GM18517 (cell line): ENCODE measurements around the gene MMEL1.

Experiments used
- ATAC-seq: cut with Tn5 transposase; IDR thresholded peaks from one replicate; pipeline ENCODE4 v1.9.1; 2021; ENCODE audit warnings: mild to moderate bottlenecking, moderate library complexity; ENCODE audit not compliant: unreplicated experiment

The MMEL1 gene

DNA sequence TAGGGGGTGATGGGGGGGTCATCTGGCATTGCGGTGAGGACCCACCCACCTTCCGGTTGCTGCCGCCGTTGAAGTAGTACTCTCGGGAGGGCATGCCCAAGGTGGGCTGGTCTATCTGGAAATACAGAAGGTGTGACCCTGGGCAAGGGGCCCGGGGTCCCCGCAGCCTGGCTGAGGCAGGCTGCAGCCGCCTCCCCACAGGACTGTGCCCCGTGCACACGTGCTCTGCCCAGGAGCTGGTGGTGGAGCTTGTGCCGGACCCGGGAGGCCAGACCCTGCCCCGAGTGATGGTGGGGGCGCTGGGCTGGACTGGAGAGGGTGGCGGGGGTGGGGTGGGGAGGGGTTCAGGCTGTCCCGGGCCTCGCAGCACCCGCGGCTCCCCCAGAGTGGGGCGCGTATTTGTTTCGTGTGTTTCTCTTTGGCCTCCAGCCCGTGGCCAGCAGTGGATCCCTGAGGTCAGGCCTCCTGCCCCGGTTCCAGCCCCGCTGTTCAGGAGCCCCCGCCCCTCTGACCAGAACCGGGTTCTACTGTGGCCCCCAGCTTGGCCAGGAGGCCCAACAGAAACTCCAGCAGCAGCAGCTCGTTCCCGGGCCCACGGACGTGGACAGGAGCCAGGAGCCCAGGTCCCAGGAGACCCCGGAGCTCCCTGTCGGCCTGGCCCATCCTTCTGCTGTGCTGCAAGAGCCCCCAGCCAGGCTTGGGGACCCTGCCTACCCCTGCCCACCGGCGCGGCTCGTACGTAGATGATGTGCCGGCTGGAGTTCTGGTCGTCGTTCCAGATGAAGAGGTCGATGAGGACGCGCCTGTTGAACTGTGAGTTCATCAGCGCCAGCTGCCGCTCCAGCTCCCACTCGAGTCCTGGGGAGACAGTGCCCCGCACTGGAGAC lies 27.1 kb downstream of the MMEL1 start:
- ATAC-seq = no peak

DNA sequence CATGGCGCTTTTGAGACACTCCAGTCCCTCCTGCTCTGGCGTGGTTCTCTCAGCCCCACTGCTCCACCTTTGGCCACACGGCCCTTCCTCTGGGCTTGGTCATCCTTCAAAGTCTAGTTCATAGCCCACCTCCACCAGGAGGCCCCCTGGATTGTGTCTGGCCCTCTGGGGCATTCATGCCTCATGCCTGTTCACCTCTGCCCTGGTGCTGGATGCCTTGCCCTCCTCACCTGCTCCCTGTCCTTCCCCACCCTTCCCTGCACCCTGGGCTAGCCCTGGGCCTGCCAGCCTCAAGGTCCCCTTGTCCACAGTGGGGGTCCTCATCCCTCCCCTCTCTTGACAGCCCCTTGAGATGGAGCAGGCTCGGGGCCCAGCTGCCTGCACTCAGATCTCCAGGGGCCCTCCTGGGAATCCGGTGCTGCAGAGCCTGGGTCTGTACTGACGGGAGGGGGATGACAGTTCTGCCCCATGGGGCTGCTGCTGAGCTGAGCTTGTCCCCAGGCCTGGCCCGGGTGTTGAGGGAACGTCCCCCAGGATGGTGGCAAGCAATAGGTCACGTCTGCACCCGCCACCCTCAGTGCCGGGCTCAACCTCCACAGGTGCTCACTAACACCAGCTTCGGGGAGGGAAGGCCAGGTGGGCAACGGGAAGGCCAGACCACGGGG lies 27.8 kb downstream of the MMEL1 start:
- no peak for ATAC-seq

DNA sequence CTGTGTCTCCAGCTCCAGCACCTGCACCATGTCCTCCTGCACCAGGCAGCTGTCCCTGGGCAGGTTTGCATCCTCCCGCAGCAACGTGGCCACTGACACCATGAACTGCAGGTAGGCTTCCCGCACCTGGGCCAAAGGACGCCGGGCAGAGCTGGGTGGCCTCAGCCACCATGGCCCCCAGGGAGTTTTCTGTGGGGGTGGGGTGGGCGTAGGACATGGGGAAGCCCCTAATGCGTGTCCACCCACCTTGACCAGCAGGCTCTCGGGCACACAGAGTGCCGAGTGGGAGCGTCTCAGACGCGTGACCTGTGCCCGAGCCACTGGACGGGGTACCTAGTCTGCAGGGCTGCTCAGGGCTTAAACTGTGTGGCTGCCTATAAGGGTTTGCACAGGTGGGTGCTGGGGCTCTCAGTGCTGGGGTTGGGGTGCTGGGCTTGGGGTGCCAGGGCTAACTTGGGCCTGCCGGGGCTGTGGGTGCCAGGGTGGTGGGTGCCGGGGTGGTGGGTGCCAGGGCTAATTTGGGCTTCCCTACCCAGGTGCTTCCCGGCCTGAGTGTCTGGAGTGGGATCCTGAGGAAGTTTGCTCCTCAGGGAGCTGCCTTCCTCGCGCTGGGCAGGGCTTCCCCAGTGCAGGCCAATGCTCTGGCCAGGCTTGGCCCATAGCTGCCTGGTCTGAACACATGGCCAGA lies 28.5 kb downstream of the MMEL1 start:
- ATAC-seq = no peak

DNA sequence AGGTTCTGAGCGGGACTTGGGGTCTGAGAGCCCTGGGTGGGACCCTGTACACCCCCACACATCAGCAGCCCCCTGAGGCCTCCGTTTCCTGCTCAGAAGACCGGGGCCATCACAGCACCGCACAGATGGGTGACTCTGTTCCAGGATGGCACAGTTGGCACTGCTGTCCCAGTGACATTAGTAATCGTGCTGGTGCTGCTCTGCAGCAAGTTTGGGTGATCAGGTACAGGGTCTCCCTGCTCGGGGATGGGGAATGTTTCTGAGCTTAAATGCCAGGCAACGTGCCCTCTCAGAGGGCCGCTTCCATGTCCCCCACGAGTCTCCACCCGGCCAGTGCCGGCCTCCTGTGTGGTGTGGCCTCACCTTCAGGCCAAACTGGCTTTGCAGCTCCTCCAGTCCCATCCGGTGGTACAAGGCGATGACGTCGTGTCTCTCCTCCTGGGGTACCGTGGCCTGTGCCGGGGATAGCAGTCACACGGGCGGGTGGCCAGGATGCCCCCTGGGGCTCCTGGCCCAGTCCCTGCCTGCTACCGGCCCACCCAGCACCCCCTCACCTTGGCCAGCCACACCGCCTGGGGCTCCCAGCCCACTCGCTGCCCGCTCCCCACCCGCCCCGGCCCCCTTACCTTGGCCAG lies 29.2 kb downstream of the MMEL1 start:
- ATAC-seq = no peak

DNA sequence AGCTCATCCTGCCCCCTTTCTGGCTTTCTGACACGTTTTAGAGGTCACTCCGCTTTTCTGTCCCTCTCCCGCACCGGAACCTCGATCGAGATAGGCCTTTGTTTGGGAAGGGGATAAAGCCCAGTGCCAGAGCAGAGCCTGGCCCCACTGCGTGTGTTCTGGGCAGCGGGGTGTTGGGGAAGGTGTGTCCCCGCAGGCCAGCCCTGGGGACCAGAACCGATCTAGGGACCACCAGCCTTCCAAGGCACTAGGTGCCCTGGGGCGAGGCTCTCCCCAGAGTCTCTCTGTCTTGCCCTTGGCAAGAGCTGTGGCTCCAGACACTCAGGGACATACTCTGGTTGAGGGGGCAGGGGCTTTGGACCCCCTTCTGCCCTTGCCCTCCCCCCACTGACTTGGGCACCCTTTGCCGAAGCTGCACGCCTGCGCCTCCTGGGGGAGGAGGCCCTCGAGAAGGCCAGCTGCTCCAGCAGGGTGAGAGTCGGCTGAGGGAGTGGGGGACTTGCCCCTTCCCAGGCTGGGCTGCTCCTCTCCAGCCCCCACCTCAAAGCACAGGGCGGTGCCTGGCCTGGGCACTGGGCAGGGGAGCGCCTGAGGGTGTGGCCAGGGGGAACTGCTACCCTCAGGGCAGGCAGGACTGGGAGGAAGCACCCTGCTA lies 29.8 kb downstream of the MMEL1 start:
- ATAC-seq = no peak

DNA sequence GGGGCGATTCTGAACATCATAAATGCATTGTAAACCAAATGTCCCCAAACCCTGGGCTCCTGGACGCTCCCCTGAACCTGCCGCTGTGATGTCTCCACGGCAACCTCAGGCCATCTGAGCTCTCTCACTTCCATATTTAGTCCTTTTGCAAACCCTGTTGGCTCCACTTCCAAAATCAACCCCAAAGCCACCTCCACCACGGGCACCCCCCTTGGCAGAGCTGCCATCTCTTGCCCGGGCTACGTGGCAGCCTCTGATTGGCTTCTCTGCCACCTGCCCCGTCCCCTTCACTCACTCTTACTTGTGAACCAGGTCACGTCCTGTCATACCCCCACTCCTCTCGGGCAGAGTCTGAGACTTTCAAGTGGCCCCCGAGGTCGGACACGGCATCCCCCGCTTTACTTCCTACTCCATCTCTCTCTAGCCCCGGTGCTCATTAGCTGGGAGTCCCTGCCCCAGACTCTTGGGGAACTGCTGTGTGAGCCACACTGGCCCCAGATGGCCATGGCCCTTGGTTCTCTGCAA lies 30.4 kb downstream of the MMEL1 start:
- ATAC-seq = no peak

DNA sequence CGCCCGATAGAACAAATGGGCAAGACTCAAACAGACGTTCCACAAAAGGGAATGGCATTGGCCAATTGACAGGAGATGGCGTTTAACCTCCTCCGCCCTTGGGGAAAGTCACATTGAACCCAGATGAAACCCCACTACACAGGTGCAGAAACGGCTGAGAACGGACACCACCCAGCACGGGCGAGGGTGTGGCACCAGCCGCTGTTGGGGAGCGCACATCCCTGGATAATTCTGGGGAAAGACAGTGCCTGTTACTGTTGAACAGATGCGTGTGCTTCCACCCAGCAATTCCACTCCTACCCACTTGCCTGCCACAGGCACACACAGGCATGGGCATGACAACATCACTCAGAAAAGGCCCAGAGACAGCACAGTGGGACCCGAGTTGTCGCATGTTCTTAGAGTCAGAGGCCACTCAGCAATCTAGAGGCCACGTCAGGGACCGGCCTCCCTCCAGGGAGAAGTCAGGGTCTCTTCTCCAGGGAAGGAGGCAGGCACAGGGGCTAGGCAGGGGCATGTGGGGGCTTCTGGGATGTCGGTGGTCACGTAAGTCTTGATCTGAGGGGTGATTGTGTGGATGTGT lies 31.0 kb downstream of the MMEL1 start:
- ATAC-seq = no peak

DNA sequence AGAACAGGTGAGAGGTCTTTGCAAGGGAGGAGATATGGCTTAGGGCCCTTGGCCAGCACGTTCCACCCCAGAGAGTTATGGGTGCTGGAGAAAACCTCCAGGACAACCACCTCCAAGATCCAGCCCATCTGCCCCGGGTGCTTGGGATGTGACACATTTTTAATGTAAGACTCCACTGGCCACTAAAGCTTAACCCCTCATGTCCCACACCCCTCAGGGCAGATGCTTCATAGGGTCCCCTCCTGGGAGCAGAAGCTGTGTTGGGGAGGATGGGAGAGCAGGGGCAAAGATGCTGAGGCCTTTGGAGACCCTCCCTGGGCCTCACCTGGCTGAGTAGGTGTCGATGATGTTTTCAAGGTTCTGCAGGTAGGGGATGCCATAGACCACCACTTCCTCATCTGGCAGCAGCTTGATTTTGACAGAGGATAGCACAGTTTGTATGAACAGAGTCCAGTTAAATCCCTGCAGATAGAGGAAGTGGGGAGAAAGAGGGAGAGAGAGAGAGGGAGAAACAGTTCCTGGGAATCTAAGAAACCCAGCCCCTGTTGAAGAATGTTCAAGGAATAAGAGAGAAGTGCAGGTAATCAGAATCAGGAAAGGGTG lies 34.4 kb downstream of the MMEL1 start:
- no peak for ATAC-seq

DNA sequence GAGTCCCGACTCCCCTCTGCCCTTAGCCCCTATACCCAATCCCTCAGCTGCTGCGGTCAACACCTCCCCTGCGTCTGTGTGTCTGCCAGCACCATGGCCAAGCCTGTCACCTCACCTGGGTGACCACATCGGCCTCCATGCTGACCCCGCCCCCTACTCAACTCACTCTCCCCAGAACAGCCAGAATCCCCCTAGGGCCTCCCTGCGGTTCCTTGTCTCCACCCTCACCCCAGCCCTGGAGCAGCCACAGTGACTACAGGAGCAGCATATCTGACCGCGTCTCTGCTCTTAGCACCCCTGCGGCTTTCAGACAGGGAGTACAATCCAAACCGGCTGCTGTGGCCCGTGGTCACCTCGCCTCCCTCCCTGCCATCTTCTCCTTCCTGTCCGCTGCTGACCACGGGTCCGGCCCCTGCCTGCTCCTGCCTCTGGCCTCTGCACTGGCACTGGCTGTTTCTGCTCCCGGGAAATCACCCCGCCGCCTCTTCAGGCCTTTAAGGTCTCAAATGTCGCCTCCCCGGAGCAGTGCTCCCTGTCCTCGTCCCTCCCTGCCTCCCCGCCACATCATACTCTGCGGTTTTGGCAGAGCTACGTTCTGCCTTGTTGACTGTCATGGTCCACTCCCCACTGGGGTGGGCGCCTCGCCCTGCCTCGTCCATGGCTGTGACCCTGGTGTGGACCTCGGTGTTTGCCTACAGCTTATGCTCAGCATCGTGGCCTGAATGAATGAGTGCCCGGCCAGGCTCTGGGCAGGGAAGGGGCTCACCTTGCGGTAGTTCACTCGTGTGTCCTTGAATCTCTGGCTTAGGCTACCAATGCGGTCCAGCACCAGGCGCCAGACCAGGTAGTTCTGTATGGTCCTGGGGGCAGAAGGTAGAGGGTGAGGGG lies 35.1 kb downstream of the MMEL1 start:
- ATAC-seq = no peak

DNA sequence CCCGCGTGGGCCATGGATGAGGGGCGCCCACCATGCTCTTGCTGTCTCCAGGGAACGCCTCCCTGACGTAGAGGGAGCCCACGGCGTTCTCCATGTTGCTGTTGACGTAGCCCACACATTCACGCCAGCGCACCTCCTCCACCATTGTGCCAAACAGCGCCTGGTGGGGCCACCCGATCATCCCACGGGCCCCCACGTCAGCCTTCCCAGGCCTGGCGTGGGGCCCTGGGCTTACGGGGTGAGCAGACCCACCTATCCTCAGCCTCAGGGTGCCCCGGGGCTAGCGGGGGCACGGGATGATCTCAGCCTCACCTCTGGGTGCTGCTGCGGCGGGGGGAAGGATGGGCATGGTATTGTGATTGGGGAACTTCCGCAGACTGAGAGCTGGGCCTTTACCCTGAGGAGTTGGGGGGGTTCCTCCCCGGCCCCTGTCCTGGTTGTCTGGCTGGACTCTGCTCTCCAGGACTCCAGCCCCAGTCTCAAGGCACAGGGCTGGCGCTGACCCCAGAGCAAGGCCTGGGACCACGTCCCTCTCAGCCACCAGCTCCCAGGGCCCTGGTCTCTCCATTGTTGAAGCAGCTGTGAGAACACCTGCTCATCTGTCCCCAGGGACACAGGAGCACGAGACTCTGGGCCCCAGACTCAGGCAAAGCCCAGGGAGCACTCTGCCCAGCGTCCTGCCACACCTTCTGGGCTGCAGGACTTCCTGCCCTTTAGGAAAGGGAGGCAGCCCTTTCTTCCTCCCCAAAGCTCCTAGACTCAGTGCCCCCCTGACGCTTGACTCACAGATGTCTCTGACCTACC lies 36.1 kb downstream of the MMEL1 start:
- ATAC-seq = no peak

DNA sequence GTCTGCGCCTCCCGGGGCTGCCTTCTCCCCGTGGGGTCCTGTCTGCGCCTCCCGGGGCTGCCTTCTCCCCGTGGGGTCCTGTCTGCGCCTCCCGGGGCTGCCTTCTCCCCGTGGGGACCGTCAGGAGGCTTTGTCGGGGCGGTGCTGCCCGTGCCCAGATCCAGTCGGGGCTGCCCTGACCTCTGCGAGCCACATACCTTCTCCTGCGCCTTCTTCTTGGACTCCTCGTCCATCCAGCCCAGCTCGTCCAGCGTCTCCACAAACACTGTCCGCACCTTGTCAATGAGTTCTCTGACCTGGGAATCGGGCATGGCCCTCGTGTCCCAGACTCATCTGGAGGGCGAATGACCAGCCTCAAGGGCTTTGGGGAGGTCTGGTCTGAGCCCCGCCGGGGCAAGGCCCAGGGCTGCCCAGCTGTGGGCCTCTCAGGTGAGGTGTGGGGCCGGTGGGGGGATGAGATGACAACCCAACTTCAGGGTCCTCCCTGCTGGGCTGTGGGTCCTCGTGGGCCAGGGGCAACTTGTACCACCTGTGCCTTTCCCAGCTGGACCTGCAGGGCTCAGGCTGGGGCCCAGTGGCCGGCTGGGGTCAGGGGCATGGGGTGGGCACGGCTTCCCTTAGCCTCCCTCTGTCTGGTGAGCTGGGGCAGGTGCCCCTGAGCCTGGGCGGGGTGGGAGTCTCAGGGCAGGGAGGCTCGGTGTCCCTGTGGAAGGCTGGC lies 36.8 kb downstream of the MMEL1 start:
- no peak for ATAC-seq

DNA sequence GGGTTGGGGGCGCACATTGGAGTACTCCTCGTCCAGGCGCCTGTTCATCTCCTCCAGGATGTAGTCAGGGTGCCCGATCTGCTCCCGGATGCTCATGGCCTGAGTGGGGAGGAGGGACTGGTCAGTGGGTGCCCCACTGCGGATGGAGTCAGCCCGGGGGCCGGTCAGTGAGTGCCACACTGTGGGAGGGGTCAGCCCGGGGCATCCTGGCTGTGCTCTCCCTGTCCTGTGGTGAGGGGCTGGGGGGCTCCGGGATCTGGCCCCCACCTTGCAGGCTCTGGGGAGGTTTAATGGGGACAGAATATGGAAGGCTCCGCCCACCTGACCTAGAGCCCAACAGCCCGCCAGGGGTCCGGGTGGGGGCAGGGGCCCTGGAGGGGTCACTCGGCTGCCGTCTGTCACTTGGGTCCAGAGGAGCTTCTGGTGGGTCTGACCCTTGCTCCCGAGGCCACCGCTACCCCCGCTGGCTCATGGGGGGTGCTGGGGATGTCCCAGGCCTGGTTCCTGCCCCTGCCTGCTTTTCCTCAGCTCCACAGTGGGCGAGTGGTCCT lies 37.5 kb downstream of the MMEL1 start:
- no peak for ATAC-seq

DNA sequence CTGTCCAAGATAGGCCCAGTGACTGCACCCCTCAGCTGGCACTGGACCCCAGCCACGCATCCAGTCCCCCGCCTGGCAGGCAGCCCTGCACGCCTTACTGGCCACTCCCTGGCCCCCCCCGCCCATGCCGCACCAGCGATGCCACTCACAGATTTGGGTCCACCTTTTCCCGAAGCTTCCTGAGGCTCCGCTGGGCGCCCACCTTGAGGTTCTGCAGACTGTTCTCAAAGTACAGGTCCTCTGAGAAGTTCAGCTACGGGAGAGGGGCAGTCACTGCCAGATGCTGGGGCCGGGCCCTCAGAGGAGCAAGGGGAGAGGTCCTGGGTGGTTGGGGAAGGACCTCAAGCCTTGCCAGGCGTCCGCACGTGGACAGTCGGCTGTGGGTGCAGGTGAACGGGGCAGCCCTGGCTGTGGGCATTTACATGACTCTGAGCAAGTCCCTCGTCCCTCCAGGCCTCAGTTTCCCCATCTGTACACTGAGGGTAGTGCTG lies 38.1 kb downstream of the MMEL1 start:
- no peak for ATAC-seq

DNA sequence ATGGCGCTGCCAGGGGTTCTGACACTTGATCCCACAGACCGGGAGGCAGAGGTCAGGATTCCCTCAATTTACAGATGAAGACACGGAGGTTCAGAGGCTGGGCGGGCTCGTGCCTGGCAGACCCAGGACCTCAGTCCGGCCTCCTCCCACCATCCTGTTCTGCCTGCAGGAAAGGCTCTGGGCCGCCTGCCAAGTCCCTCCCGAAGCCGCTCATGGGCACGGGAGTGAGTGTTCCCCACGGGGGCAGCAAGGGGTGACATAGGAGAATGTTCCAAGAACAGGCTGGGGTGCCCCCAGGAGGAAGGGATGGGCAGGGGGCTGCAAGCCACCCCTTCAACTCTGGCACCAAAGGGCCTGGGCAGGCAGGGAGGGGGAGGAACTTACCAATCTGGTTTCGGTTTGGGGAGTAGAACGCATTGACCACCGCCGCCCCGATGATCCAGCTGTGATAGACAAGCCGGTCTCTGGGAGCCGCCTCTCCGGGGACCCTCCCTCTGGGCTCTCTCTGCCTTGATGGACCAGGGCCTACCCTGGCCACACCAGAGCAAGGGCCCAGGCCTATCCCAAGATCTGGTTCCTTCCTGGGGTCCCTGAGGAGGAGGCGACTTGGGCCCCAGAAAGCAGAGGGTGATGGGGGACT lies 38.7 kb downstream of the MMEL1 start:
- ATAC-seq = no peak

DNA sequence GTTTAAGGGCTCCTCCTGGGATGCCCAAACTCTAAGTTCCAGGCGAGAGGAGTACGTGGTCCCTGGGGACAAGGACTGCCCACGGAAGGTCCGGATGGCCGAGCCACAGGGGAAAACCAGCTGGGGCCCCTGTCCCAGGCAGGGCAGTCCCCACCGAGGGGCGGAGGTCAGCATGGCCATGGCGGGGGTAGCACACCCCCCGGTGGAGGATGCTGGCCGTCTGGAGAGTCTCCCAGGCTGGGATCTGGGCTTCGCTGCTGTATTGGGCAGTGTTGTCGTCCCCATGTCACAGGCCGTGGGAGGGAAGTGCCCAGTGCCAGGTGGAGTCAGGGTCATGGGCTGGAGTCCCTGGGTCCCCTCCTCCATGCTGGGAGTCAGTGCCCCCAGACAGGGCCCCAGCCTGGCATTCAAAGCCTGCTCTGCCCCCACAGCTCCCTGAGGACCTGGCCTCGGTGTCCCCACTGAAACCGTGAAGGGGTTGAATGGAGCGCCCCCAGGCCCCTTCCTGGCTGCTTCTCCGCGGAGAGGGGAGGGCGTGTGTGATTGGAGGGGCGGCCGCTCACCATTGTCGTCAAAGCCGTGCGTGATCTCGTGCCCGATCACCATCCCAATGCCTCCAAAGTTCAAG lies 39.5 kb downstream of the MMEL1 start:
- ATAC-seq = no peak

DNA sequence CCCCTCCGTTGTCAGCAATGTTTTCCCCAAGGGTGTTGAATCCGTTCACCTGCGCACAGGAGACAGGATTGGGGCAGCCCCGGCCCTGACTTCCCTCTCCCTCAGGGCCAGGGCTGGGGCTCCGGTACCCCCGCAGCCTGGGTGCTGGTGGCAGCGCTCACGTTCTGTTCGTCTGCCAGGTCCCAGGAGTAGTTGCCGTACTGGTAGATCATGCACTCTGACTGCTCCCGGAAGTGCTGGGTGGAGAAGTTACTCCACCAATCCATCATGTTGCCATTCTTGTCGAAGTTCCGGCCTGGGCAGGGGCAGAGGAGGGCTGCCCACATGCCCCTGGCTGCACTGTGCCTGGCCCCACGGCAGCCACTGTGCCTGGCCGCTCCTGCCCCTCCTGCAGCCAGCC lies 40.1 kb downstream of the MMEL1 start:
- ATAC-seq = no peak
